HCT116 (cell line): ENCODE measurements around the gene TPST1. TPM values are rescaled to one million over a fixed set of nuclear protein-coding genes. Genes with fewer than 3 reads are reported as not detected.

Source experiments
- ATAC-seq: fragments of 200-7000 bp; cut with Tn5 transposase; 2 replicates; pipeline ENCODE4 v1.9.1; 2020; ENCODE audit warnings: mild to moderate bottlenecking, moderate library complexity
- BruUV-seq: library from RNA; stranded (reverse); fragments of 400-500 nt; replicated peaks from 2 replicates; lab custom pipeline; 2021; lab: Mats Ljungman, UMichigan
- CTCF ChIA-PET: fragments of 300-600 bp; sonication (Branson Sonifier 250); formaldehyde crosslinking; loops from one replicate; lab custom pipeline; 2021; ENCODE audit warnings: antibody characterized with exemption; lab: Charles Lee
- POLR2A ChIA-PET: fragments of 300-600, 350-600 bp; sonication (Branson Sonifier 250); formaldehyde crosslinking; loops from one replicate; lab custom pipeline; 2021; ENCODE audit warnings: antibody characterized with exemption; lab: Charles Lee
- RAD21 ChIA-PET, 2 experiments: fragments of 300-600 bp; sonication (Branson Sonifier 250); formaldehyde crosslinking; loops; one replicate each; lab custom pipeline; 2023; ENCODE audit warnings: low total read pairs in 2 of 2; ENCODE audit not compliant: uncharacterized antibody in 2 of 2, unreplicated experiment in 2 of 2, low non-redundant PET in 1 of 2; lab: Charles Lee
- DNase-seq: peaks from one replicate; pipeline ENCODE4 v3.0.0-alpha.2; 2010; ENCODE audit warnings: low read depth, low spot score
- H2AFZ ChIP-seq: fragments of 200-600 bp; shearing (Covaris generic), sonication (generic); 2 replicates; pipeline ENCODE4 v1.6.1; 2017; ENCODE audit warnings: low read depth, mixed run types, mixed read lengths, antibody characterized with exemption, low read length; ENCODE audit not compliant: poor library complexity, severe bottlenecking
- H3K27ac ChIP-seq: 2 replicates; pipeline ENCODE4 v1.5.1; 2012; ENCODE audit warnings: low read depth, low read length
- H3K27me3 ChIP-seq: fragments of 200-600 bp; sonication (generic); 2 replicates; pipeline ENCODE4 v1.6.1; 2016; ENCODE audit warnings: mixed run types, low read length, mixed read lengths; ENCODE audit not compliant: insufficient read depth
- H3K36me3 ChIP-seq, 2 experiments: fragments of 200-500 bp in 1 of 2; fragments of 200-600 bp in 1 of 2; sonication (Bioruptor generic) in 1 of 2; sonication (generic) in 1 of 2; 2 replicates each; pipeline versions ENCODE4 v1.5.1 to v1.6.1; 2014 to 2016; ENCODE audit warnings: low read length in 2 of 2, inconsistent platforms in 1 of 2, mixed read lengths in 1 of 2, mixed run types in 1 of 2; ENCODE audit not compliant: insufficient read depth in 2 of 2, control insufficient read depth in 1 of 2
- H3K4me1 ChIP-seq, 2 experiments: fragments of 200-600 bp in 1 of 2; sonication (generic) in 1 of 2; 2 replicates each; pipeline versions ENCODE4 v1.5.1 to v1.6.1; 2012 to 2017; ENCODE audit warnings: low read length in 2 of 2, inconsistent platforms in 1 of 2, mild to moderate bottlenecking in 1 of 2, mixed read lengths in 1 of 2, mixed run types in 1 of 2, moderate library complexity in 1 of 2; ENCODE audit not compliant: insufficient read depth in 2 of 2, control insufficient read depth in 1 of 2
- H3K4me2 ChIP-seq: fragments of 200-600 bp; sonication (generic); 2 replicates; pipeline ENCODE4 v1.6.1; 2017; ENCODE audit warnings: mixed run types, low read length, mixed read lengths
- H3K4me3 ChIP-seq, 2 experiments: fragments of 200-600 bp in 1 of 2; sonication (generic) in 1 of 2; replicated peaks in 1 of 2; 2 replicates each; pipeline ENCODE4 v1.5.1; 2011 to 2016; ENCODE audit warnings: low read length in 2 of 2, control low read depth in 1 of 2, low read depth in 1 of 2, mild to moderate bottlenecking in 1 of 2, mixed read lengths in 1 of 2, mixed run types in 1 of 2
- H3K79me2 ChIP-seq: fragments of 200-600 bp; sonication (generic); 2 replicates; pipeline ENCODE4 v1.6.1; 2017; ENCODE audit warnings: mild to moderate bottlenecking, mixed run types, low read length, moderate library complexity, mixed read lengths; ENCODE audit not compliant: insufficient read depth
- H3K9ac ChIP-seq: fragments of 200-600 bp; sonication (generic); 2 replicates; pipeline ENCODE4 v1.6.1; 2016; ENCODE audit warnings: low read length, mixed read lengths
- H3K9me2 ChIP-seq: fragments of 200-600 bp; sonication (generic), shearing (Covaris generic); 2 replicates; pipeline ENCODE4 v1.6.1; 2017; ENCODE audit warnings: mixed run types, mild to moderate bottlenecking, moderate library complexity; ENCODE audit not compliant: insufficient read depth
- H3K9me3 ChIP-seq, 2 experiments: fragments of 200-500 bp in 1 of 2; fragments of 200-600 bp in 1 of 2; sonication (Bioruptor generic) in 1 of 2; sonication (generic) in 1 of 2; 2 replicates each; pipeline ENCODE4 v1.6.1; 2014 to 2017; ENCODE audit warnings: low read length in 2 of 2, mixed read lengths in 2 of 2, inconsistent platforms in 1 of 2, low read depth in 1 of 2, mild to moderate bottlenecking in 1 of 2, mixed run types in 1 of 2, moderate library complexity in 1 of 2; ENCODE audit not compliant: control insufficient read depth in 1 of 2, insufficient read depth in 1 of 2
- H4K20me1 ChIP-seq: fragments of 200-600 bp; sonication (generic), shearing (Covaris generic); 2 replicates; pipeline ENCODE4 v1.6.1; 2017; ENCODE audit warnings: mixed run types, mild to moderate bottlenecking, moderate library complexity; ENCODE audit not compliant: insufficient read depth
- ATF3 ChIP-seq: IDR thresholded peaks from 2 replicates; pipeline ENCODE4 v1.6.1; 2012
- CBX3 ChIP-seq: IDR thresholded peaks from 2 replicates; pipeline ENCODE4 v1.6.1; 2012; ENCODE audit warnings: low read depth
- CTCF ChIP-seq, 3 experiments: fragments of 200-600 bp in 1 of 3; sonication (generic) in 1 of 3; IDR thresholded peaks in 2 of 3; conservative IDR thresholded peaks in 1 of 3; 2 replicates each; pipeline ENCODE4 v1.5.1; 2012 to 2017; ENCODE audit warnings: low read depth in 2 of 3, low read length in 2 of 3, antibody characterized with exemption in 1 of 3, borderline replicate concordance in 1 of 3, control low read depth in 1 of 3, mild to moderate bottlenecking in 1 of 3, mixed read lengths in 1 of 3, mixed run types in 1 of 3, moderate library complexity in 1 of 3; ENCODE audit not compliant: insufficient read depth in 1 of 3
- EGR1 ChIP-seq: IDR thresholded peaks from 2 replicates; pipeline ENCODE4 v1.6.1; 2012; ENCODE audit warnings: low read depth
- ELF1 ChIP-seq: IDR thresholded peaks from 2 replicates; pipeline ENCODE4 v1.6.1; 2012; ENCODE audit warnings: low read depth, borderline replicate concordance
- EZH2 ChIP-seq: fragments of 200-600 bp; sonication (generic); IDR thresholded peaks from 2 replicates; pipeline ENCODE4 v1.6.1; 2017; ENCODE audit warnings: antibody characterized with exemption, mixed run types
- EZH2phosphoT487 ChIP-seq: fragments of 200-600 bp; IDR thresholded peaks from 2 replicates; pipeline ENCODE4 v1.6.1; 2018; ENCODE audit warnings: antibody characterized with exemption, borderline replicate concordance
- FOSL1 ChIP-seq: IDR thresholded peaks from 2 replicates; pipeline ENCODE4 v1.6.1; 2012; ENCODE audit warnings: low read depth
- JUND ChIP-seq: IDR thresholded peaks from 2 replicates; pipeline ENCODE4 v1.6.1; 2012
- MAX ChIP-seq: IDR thresholded peaks from 2 replicates; pipeline ENCODE4 v1.6.1; 2012
- POLR2A ChIP-seq: IDR thresholded peaks from 2 replicates; pipeline ENCODE4 v1.7.0; 2011; ENCODE audit warnings: borderline replicate concordance; ENCODE audit not compliant: insufficient read depth, insufficient read length; ENCODE audit errors: extremely low read depth
- POLR2AphosphoS5 ChIP-seq: IDR thresholded peaks from 2 replicates; pipeline ENCODE4 v1.6.1; 2011; ENCODE audit warnings: mild to moderate bottlenecking, low read depth, low read length, moderate library complexity
- RAD21 ChIP-seq: IDR thresholded peaks from 2 replicates; pipeline ENCODE4 v1.6.1; 2012; ENCODE audit warnings: low read depth, mild to moderate bottlenecking
- SIN3A ChIP-seq: IDR thresholded peaks from 2 replicates; pipeline ENCODE4 v1.6.1; 2012; ENCODE audit warnings: low read depth
- SP1 ChIP-seq: IDR thresholded peaks from 2 replicates; pipeline ENCODE4 v1.6.1; 2012; ENCODE audit warnings: low read depth
- SRF ChIP-seq: IDR thresholded peaks from 2 replicates; pipeline ENCODE4 v1.6.1; 2012; ENCODE audit warnings: low read depth
- TCF7L2 ChIP-seq: IDR thresholded peaks from 2 replicates; pipeline ENCODE4 v1.7.0; 2011; ENCODE audit warnings: borderline replicate concordance, inconsistent platforms; ENCODE audit not compliant: insufficient read depth, insufficient read length; ENCODE audit errors: extremely low read depth
- YY1 ChIP-seq: IDR thresholded peaks from 2 replicates; pipeline ENCODE4 v1.6.1; 2011; ENCODE audit warnings: low read length, low read depth, moderate library complexity, mild to moderate bottlenecking; ENCODE audit not compliant: insufficient replicate concordance; ENCODE audit errors: extremely low read depth
- ZBTB33 ChIP-seq: IDR thresholded peaks from 2 replicates; pipeline ENCODE4 v1.6.1; 2011; ENCODE audit warnings: mild to moderate bottlenecking, low read length, moderate library complexity; ENCODE audit not compliant: insufficient replicate concordance; ENCODE audit errors: extremely low read depth
- ZFX ChIP-seq: fragments of 450-650 bp; IDR thresholded peaks from 2 replicates; pipeline ENCODE4 v1.6.1; 2017
- intact Hi-C: fragments of 100-400 bp; cut with micrococcal nuclease; formaldehyde crosslinking; loops from 2 replicates; pipeline ENCODE4 v1.10.0; 2022
- total RNA-seq: library from RNA; stranded (reverse); gene quantifications from one replicate; pipeline ENCODE4 v1.2.1, GENCODE V29; 2021; ENCODE audit not compliant: unreplicated experiment

TPST1 gene
- total RNA-seq, 1 experiment from 2014 or later = 11.4 TPM

- TF ChIP-seq EZH2phosphoT487 = no peak
- no peak for TF ChIP-seq ZFX
- no peak for TF ChIP-seq JUND
Measured at GRCh38 chr7:66169616-66170015, 35.5 kb upstream of the TPST1 start (continued).

- H2AFZ ChIP-seq = no peak overlapping the region
- no peaks in the 10 kb centered on the region for H3K9me3 ChIP-seq
- POLR2A ChIA-PET = no interaction called here
- CTCF ChIA-PET = no interaction called here
- H3K9me2 ChIP-seq = no peaks in the 10 kb centered on the region
- TF ChIP-seq ATF3 (no peak), ZBTB33 (no peak), EGR1 (no peak), CTCF (IDR thresholded peaks at IDR 0.05 in 2 of 3, conservative IDR thresholded peaks at IDR 0.05 in 1 of 3; ENCODE audit: borderline replicate concordance in 1 of 3, insufficient read depth in 1 of 3, low read depth in 2 of 3, low read length in 2 of 3) (no peak), TCF7L2 (no peak), YY1 (no peak), CBX3 (no peak), SRF (no peak), SP1 (no peak), FOSL1 (no peak), EZH2 (no peak), ZFX (no peak), SIN3A (no peak), MAX (no peak), POLR2A (no peak), ELF1 (no peak), RAD21 (no peak), POLR2AphosphoS5 (no peak)
- no TSS peak for BruUV-seq
- peaks cover 0 to 8% of the 10 kb centered on the region in 2 experiments; a peak in 2 of 4 replicates for H3K4me1 ChIP-seq
- intact Hi-C loops = no loop called here
- H3K27ac ChIP-seq = no peak overlapping the region
- no peak overlapping the region for H3K4me3 ChIP-seq
- no peaks in the 10 kb centered on the region for H3K36me3 ChIP-seq
- H3K9ac ChIP-seq = no peak overlapping the region
- no peaks in the 10 kb centered on the region for H4K20me1 ChIP-seq
- no peaks in the 10 kb centered on the region for H3K27me3 ChIP-seq
- RAD21 ChIA-PET = no interaction called here
- H3K79me2 ChIP-seq = no peaks in the 10 kb centered on the region
- DNase-seq (no peak), ATAC-seq (no peak)
- peak overlapping the region; percentile 9; the same call in 1 of the 2 replicates for H3K4me2 ChIP-seq
Measured at GRCh38 chr7:66170309-66171231, 34.6 kb upstream of the TPST1 start.
